ENCODE measurements around the gene HOXA5.

HOXA5 gene

GRCh38 chr7:27148031-27148755 is 4.7 kb upstream of the HOXA5 start:
- no peak for DNase-seq (ENCODE audit: low read depth)

GRCh38 chr7:27147199-27148030 is 3.9 kb upstream of the HOXA5 start, which contains the start of gene HOXA6:
Gene HOXA6 (minus strand): TSS chr7:27147774. CDS start chr7:27147749, 25 bp downstream.
- DNase-seq (ENCODE audit: low read depth): no peak

DNA sequence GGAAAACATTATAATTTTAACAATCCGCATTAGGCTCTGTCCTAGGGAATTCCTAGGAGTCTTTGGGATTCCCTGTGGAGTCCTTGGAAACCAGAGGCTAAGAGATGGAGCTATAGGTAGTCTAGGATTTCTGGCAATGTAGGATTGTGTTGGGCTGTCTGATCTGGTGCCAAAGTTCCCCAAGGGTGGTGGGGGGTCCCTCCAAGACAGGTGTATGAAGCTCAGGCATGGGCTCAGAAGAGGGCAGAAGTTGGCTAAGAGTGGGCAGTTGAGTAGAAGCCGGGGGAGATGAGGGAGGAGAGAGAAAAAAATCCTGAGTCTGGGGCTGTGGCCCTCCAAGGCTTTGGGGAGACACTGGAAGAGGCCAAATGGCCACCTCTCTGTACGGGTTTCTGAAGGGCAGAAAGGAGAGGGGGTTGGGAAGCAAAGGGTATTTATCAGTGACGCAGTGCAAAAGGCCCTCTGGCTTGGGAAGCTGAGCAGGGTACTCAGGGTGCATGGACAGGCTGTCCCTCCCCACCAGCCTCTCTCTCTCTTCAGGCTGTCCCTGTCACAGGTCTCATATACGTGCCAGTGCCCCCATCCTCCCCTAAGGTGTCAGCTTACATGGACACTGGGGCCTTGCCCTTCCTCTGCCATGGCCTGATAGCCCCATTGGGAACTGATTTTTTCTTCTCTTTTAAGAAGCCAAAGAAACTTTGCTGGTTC is 3.2 kb upstream of the HOXA5 start:
- DNase-seq (ENCODE audit: low read depth): no peak

GRCh38 chr7:27145914-27146412 is 2.5 kb upstream of the HOXA5 start:
- DNase-seq (ENCODE audit: low read depth): no peak

GRCh38 chr7:27145165-27145913 is 1.9 kb upstream of the HOXA5 start:
- DNase-seq (ENCODE audit: low read depth): no peak

DNA sequence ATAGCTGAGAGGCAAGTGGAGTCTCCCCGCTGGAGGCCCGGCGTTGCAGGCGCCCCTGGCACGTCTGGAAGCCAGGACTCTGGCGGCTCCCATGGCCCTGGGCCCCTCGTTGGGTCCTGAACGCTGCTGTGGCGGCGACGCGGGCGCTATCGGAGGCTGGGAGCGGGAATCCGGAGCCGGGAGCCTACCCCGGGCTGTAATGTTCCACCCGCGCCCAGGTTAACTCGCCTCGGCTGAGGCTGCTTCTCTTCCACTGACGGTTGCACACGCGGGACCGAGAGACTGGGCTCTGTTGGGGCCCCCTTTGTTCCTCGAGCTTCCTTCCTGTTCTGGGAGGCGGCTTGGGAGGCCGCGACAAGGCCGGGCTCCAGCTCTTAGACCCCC is 1.3 kb upstream of the HOXA5 start:
- DNase-seq (ENCODE audit: low read depth): no peak

- DNase-seq (ENCODE audit: low read depth): no peak
Observed at GRCh38 chr7:27143950-27144780, 684 bp upstream of the HOXA5 start.

DNA sequence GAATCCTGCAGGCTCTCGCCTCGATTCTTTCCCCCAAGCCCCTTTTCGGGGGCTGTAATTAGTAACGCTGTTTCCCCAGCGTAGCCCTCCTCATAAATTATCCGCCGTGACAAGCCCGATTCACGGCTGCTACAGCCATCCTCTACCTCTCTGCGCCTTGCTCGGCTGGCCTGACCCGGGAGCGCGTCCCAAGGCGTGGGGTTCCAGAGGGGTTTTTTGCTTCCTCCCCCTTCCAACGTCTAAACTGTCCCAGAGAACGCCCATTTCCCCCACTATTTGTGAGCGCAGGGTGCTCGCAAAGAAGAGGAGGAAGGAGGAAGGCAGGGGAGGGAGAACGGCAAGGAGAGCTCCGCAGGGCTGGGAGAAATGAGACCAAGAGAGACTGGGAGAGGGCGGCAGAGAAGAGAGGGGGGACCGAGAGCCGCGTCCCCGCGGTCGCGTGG is 880 bp downstream of the HOXA5 start:
- no peak for DNase-seq (ENCODE audit: low read depth)

DNA sequence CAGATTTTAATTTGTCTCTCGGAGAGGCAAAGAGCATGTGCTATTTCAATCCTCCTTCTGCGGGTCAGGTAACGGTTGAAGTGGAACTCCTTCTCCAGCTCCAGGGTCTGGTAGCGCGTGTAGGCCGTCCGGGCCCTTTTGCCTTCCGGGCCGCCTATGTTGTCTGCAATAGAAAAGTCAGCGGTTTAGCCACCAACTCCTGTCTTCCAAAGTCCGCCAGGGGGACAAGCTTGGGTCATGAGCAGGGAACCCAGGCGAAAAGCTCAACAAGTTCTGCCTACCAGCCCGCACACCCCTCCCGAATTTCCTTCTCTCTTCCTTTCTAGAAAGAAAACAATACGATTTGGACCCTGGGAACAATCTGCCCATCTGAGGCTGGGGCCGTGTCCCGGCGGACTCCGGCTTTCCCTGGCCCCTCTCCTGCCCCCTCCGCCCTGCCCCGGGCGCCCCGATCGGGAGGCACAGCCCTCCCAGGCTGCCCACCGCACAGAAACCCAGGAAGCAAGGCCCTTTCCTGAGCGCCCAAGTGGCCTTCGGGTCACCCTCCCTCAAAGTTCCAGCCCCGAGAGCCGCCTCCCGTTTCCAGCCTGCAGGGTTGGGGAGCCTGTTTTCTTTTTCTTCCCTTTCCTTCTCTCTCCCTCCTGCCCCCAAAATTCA is 1.4 kb downstream of the HOXA5 start:
- no peak for DNase-seq (ENCODE audit: low read depth)

- DNase-seq (ENCODE audit: low read depth): no peak
Observed at GRCh38 chr7:27141137-27141922, 2.2 kb downstream of the HOXA5 start.

- no peak for DNase-seq (ENCODE audit: low read depth)
Observed at GRCh38 chr7:27140126-27140857, 3.2 kb downstream of the HOXA5 start.

- DNase-seq (ENCODE audit: low read depth): no peak
Observed at GRCh38 chr7:27139334-27140125, 4.0 kb downstream of the HOXA5 start.

DNA sequence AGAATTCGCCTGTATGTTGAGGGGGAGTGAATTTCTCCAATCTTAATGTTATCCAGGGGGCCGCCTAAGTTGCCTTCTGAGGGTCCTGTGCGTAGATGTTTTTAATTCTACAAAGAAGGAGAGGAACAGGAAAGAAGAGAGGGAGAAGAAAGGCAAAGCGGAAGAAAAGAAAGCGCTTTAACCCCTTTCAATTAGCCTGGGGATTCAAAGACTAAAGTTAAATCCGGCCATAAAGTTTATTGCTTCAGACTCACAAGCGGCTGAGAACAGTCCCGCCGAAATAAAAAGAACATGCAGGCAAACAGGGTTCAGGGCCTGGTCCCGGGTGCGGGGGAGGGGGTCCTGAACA is 4.5 kb downstream of the HOXA5 start:
- DNase-seq (ENCODE audit: low read depth): no peak

- DNase-seq (ENCODE audit: low read depth): no peak
Observed at GRCh38 chr7:27138472-27138871, 5.0 kb downstream of the HOXA5 start.

GRCh38 chr7:27137640-27138315 is 5.7 kb downstream of the HOXA5 start:
- DNase-seq (ENCODE audit: low read depth): no peak

GRCh38 chr7:27134392-27134791 is 9.1 kb downstream of the HOXA5 start:
- no peak for DNase-seq (ENCODE audit: low read depth)

- DNase-seq (ENCODE audit: low read depth): no peak
Observed at GRCh38 chr7:27133409-27134231, 9.9 kb downstream of the HOXA5 start.
